Body of pancreas (tissue), 4 donors: ENCODE results near the gene ZNF516. TPM values are rescaled to one million over a fixed set of nuclear protein-coding genes. Genes with fewer than 3 reads are reported as not detected.

Source experiments
- ATAC-seq: fragments of 150-250 bp; one replicate; pipeline ENCODE4 v1.9.1; 2016
- DNase-seq, 4 donors: peaks; one replicate each; pipeline ENCODE4 v3.0.0-alpha.2; 2019
- H3K27ac ChIP-seq, 4 donors: fragments of 200-600 bp; sonication (generic); 1 replicate in 3 of 4; 2 replicates in 1 of 4; pipeline versions ENCODE4 v1.5.1 to v1.6.1; 2016 to 2019; ENCODE audit warnings: mild to moderate bottlenecking in 1 of 4, mixed read lengths in 1 of 4, moderate library complexity in 1 of 4
- H3K27me3 ChIP-seq, 2 donors: fragments of 200-600 bp; sonication (generic); one replicate each; pipeline ENCODE4 v1.6.0; 2016; ENCODE audit warnings: mild to moderate bottlenecking in 1 of 2
- H3K36me3 ChIP-seq, 2 donors: fragments of 200-600 bp; sonication (generic); replicated peaks in 1 of 2; 2 replicates each; pipeline ENCODE4 v1.5.1; 2016; ENCODE audit warnings: low read depth in 2 of 2; ENCODE audit not compliant: insufficient read depth in 1 of 2
- H3K4me1 ChIP-seq: fragments of 200-600 bp; sonication (generic); one replicate; pipeline ENCODE4 v1.6.0; 2016
- H3K4me3 ChIP-seq, 2 donors: fragments of 200-600 bp; sonication (generic); 1 replicate in 1 of 2; 2 replicates in 1 of 2; pipeline ENCODE4 v1.5.1; 2016 to 2019
- H3K9me3 ChIP-seq, 3 donors: fragments of 200-600 bp; sonication (generic); 1 replicate in 2 of 3; 2 replicates in 1 of 3; pipeline ENCODE4 v1.5.1; 2016
- POLR2A ChIP-seq, 3 donors: fragments of 450-650 bp; IDR thresholded peaks; one replicate each; pipeline ENCODE4 v1.6.1; 2016; ENCODE audit warnings: antibody characterized with exemption in 3 of 3, mild to moderate bottlenecking in 2 of 3
- WGBS, 2 donors: methylation state at CpG; one replicate each; pipeline ENCODE4 v1.1.5; 2017; 5-methylcytosine and 5-hydroxymethylcytosine counted together
- intact Hi-C: fragments of 100-400 bp; cut with DNase I; formaldehyde crosslinking; loops from one replicate; pipeline ENCODE4 v1.15.1; 2023
- total RNA-seq, 2 donors: library from RNA; depleted of rRNA; stranded (reverse); fragments of >200 nt; gene quantifications; one replicate each; pipeline ENCODE4 v1.1.0, GENCODE V29; 2016
- TF ChIP-seq, protein P1 (sequence below), 7 experiments: fragments of 450-650 bp in 4 of 7; fragments of 200-600 bp in 3 of 7; sonication (generic) in 3 of 7; IDR thresholded peaks; one replicate each; pipeline ENCODE4 v1.5.1; 2016 to 2019; ENCODE audit warnings: antibody characterized with exemption in 7 of 7

Gene ZNF516
- total RNA-seq, 2 donors from 2014 or later = 13.5 to 16.5 TPM

DNA sequence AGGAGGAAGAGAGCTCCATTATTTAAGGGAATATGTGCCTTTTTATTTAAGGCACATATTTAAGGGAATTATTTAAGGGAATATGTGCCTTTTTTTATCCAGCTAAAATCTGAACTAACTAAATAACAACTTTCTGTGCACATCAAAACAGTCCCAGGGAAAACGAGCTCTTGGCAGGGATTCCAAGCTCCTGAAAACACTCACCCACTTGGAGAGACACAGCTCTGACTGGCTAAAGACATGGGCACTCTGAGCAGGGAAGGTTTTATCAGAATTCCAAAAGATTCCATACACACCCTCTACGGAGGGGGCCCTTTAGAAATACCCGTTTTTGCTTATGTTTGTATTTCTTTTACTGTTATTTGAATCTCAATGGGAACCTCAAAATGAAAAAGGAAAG is 181.0 kb downstream of the ZNF516 start:
- TF ChIP-seq, protein P1, sequence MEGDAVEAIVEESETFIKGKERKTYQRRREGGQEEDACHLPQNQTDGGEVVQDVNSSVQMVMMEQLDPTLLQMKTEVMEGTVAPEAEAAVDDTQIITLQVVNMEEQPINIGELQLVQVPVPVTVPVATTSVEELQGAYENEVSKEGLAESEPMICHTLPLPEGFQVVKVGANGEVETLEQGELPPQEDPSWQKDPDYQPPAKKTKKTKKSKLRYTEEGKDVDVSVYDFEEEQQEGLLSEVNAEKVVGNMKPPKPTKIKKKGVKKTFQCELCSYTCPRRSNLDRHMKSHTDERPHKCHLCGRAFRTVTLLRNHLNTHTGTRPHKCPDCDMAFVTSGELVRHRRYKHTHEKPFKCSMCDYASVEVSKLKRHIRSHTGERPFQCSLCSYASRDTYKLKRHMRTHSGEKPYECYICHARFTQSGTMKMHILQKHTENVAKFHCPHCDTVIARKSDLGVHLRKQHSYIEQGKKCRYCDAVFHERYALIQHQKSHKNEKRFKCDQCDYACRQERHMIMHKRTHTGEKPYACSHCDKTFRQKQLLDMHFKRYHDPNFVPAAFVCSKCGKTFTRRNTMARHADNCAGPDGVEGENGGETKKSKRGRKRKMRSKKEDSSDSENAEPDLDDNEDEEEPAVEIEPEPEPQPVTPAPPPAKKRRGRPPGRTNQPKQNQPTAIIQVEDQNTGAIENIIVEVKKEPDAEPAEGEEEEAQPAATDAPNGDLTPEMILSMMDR (IDR thresholded peaks at IDR 0.05) = no peak
- no peak for TF ChIP-seq POLR2A (IDR thresholded peaks at IDR 0.05)
- H3K27ac ChIP-seq = no peak overlapping the region
- 9 to 10% methylated on average over 3 of the region's 3 CpGs for WGBS, 2 donors
- DNase-seq (no peak), ATAC-seq (no peak)
- H3K4me3 ChIP-seq = no peak overlapping the region
- H3K9me3 ChIP-seq = no peaks in the 10 kb centered on the region
- no peaks in the 10 kb centered on the region for H3K4me1 ChIP-seq
- intact Hi-C loops = no loop called here
- no peaks in the 10 kb centered on the region for H3K27me3 ChIP-seq
- H3K36me3 ChIP-seq = no peaks in the 10 kb centered on the region
